ENCODE data around the gene VPS13C.
"Not testable (repeated sequence)": the region's sequence is repeated elsewhere in the genome, so short reads cannot be mapped to it uniquely, and the experiment has no call there.

The VPS13C gene

GRCh38 chr15:62050115-62050514 is 10.1 kb downstream of the VPS13C start:
- Histone ChIP-seq H3K36me3 (ENCODE audit: control insufficient read depth, low read length) (no peaks in the 10 kb centered on the region), H3K27me3 (ENCODE audit: control insufficient read depth, low read length) (no peaks in the 10 kb centered on the region), H3K9me2 (replicated peaks; ENCODE audit: control insufficient read depth, low read length) (no peaks in the 10 kb centered on the region), H3K27ac (ENCODE audit: low read depth, low read length) (no peak overlapping the region), H3K4me3 (ENCODE audit: low read length) (no peak overlapping the region), H3F3A (ENCODE audit: control insufficient read depth, insufficient read depth) (no peaks in the 10 kb centered on the region), H3K9me3 (ENCODE audit: control insufficient read depth, insufficient read depth, low read length) (no peaks in the 10 kb centered on the region), H3K4me2 (ENCODE audit: low read length) (no peak overlapping the region), H3K4me1 (ENCODE audit: control insufficient read depth, low read length) (peaks cover 34% of the 10 kb centered on the region), H3K79me2 (ENCODE audit: control insufficient read depth, low read length) (peaks cover 76% of the 10 kb centered on the region), H4K20me1 (ENCODE audit: control insufficient read depth, insufficient read depth, low read depth, low read length) (0 out of 2 replicates have a peak, but pooled peaks cover 4% of the 10 kb centered on the region)
- TF ChIP-seq EZH2phosphoT487 (IDR thresholded peaks at IDR 0.05; ENCODE audit: borderline replicate concordance, low read length): no peak

GRCh38 chr15:62048254-62048653 is 12.0 kb downstream of the VPS13C start:
- H3K9me3 ChIP-seq (ENCODE audit: control insufficient read depth, insufficient read depth, low read length); H3K4me2 ChIP-seq (ENCODE audit: low read length); H3K4me3 ChIP-seq (ENCODE audit: low read length); H3K27me3 ChIP-seq (ENCODE audit: control insufficient read depth, low read length); H3K9me2 ChIP-seq (replicated peaks; ENCODE audit: control insufficient read depth, low read length); H4K20me1 ChIP-seq (ENCODE audit: control insufficient read depth, insufficient read depth, low read depth, low read length); H3K27ac ChIP-seq (ENCODE audit: low read depth, low read length); H3K36me3 ChIP-seq (ENCODE audit: control insufficient read depth, low read length); H3F3A ChIP-seq (ENCODE audit: control insufficient read depth, insufficient read depth): not testable (repeated sequence)
- Histone ChIP-seq H3K79me2 (ENCODE audit: control insufficient read depth, low read length) (peaks cover 62% of the 10 kb centered on the region), H3K4me1 (ENCODE audit: control insufficient read depth, low read length) (peaks cover 27% of the 10 kb centered on the region)

DNA sequence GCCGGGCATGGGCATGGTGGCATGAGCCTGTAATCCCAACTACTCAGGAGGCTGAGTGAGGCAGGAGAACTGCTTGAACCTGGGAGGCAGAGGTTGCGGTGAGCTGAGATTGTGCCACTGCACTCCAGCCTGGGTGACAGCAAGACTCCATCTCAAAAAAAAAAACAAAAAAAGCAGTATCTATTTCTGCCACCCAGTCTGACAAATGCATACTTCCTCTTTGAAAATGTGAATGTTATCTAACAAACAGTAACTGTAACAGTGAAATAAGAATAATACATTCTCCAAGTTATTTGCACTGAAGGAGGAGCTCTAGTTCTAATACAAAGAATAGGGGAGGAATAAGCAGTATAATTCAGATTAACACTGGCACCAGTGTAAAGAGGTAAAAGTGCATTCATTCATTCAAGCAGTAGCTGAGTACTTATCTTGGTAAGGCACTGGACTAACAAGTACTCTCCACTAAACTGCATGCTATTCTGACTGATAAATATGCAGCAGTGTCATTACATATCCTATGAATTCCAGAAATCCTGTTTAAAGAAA is 12.9 kb downstream of the VPS13C start:
- H3K4me2 ChIP-seq (ENCODE audit: low read length): peak overlapping the region; percentile 65
- H3K9me3 ChIP-seq (ENCODE audit: control insufficient read depth, insufficient read depth, low read length): no peaks in the 10 kb centered on the region
- no peaks in the 10 kb centered on the region for H3K9me2 ChIP-seq (replicated peaks; ENCODE audit: control insufficient read depth, low read length)
- H3K79me2 ChIP-seq (ENCODE audit: control insufficient read depth, low read length): peaks cover 55% of the 10 kb centered on the region
- no peak for TF ChIP-seq EZH2phosphoT487 (IDR thresholded peaks at IDR 0.05; ENCODE audit: borderline replicate concordance, low read length)
- TF ChIP-seq, protein P1, sequence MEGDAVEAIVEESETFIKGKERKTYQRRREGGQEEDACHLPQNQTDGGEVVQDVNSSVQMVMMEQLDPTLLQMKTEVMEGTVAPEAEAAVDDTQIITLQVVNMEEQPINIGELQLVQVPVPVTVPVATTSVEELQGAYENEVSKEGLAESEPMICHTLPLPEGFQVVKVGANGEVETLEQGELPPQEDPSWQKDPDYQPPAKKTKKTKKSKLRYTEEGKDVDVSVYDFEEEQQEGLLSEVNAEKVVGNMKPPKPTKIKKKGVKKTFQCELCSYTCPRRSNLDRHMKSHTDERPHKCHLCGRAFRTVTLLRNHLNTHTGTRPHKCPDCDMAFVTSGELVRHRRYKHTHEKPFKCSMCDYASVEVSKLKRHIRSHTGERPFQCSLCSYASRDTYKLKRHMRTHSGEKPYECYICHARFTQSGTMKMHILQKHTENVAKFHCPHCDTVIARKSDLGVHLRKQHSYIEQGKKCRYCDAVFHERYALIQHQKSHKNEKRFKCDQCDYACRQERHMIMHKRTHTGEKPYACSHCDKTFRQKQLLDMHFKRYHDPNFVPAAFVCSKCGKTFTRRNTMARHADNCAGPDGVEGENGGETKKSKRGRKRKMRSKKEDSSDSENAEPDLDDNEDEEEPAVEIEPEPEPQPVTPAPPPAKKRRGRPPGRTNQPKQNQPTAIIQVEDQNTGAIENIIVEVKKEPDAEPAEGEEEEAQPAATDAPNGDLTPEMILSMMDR (IDR thresholded peaks at IDR 0.05; ENCODE audit: low read depth, low read length, poor library complexity, severe bottlenecking): no peak
- H3K4me1 ChIP-seq (ENCODE audit: control insufficient read depth, low read length): peaks cover 19% of the 10 kb centered on the region
- H3K36me3 ChIP-seq (ENCODE audit: control insufficient read depth, low read length): no peaks in the 10 kb centered on the region
- H3K4me3 ChIP-seq (ENCODE audit: low read length): peak overlapping the region; percentile 34
- no peaks in the 10 kb centered on the region for H3K27me3 ChIP-seq (ENCODE audit: control insufficient read depth, low read length)
- H3F3A ChIP-seq (ENCODE audit: control insufficient read depth, insufficient read depth): no peaks in the 10 kb centered on the region
- H3K27ac ChIP-seq (ENCODE audit: low read depth, low read length): peak overlapping the region; percentile 28; the same call in 1 of the 2 replicates
- H4K20me1 ChIP-seq (ENCODE audit: control insufficient read depth, insufficient read depth, low read depth, low read length): no peaks in the 10 kb centered on the region

GRCh38 chr15:62046078-62046743 is 14.0 kb downstream of the VPS13C start:
- H4K20me1 ChIP-seq (ENCODE audit: control insufficient read depth, insufficient read depth, low read depth, low read length): no peaks in the 10 kb centered on the region
- H3K36me3 ChIP-seq (ENCODE audit: control insufficient read depth, low read length): no peaks in the 10 kb centered on the region; the same call in 1 of the 2 replicates
- H3K4me2 ChIP-seq (ENCODE audit: low read length): no peak overlapping the region
- H3F3A ChIP-seq (ENCODE audit: control insufficient read depth, insufficient read depth): no peaks in the 10 kb centered on the region
- H3K4me3 ChIP-seq (ENCODE audit: low read length): no peak overlapping the region
- H3K9me2 ChIP-seq (replicated peaks; ENCODE audit: control insufficient read depth, low read length): no peaks in the 10 kb centered on the region
- TF ChIP-seq, protein P1 (IDR thresholded peaks at IDR 0.05; ENCODE audit: low read depth, low read length, poor library complexity, severe bottlenecking): no peak
- TF ChIP-seq EZH2phosphoT487 (IDR thresholded peaks at IDR 0.05; ENCODE audit: borderline replicate concordance, low read length): no peak
- no peaks in the 10 kb centered on the region for H3K27me3 ChIP-seq (ENCODE audit: control insufficient read depth, low read length)
- H3K4me1 ChIP-seq (ENCODE audit: control insufficient read depth, low read length): peaks cover 19% of the 10 kb centered on the region
- H3K79me2 ChIP-seq (ENCODE audit: control insufficient read depth, low read length): peaks cover 43% of the 10 kb centered on the region
- no peaks in the 10 kb centered on the region for H3K9me3 ChIP-seq (ENCODE audit: control insufficient read depth, insufficient read depth, low read length)
- no peak overlapping the region for H3K27ac ChIP-seq (ENCODE audit: low read depth, low read length)
